Measurements from ENCODE around the gene SLC25A26. TPM values are rescaled to one million over a fixed set of nuclear protein-coding genes. Genes with fewer than 3 reads are reported as not detected.
"Not testable (repeated sequence)": the region's sequence is repeated elsewhere in the genome, so short reads cannot be mapped to it uniquely, and the experiment has no call there.

The SLC25A26 gene
- total RNA-seq, 1 experiment from 2014 or later, result 13.2 TPM

DNA sequence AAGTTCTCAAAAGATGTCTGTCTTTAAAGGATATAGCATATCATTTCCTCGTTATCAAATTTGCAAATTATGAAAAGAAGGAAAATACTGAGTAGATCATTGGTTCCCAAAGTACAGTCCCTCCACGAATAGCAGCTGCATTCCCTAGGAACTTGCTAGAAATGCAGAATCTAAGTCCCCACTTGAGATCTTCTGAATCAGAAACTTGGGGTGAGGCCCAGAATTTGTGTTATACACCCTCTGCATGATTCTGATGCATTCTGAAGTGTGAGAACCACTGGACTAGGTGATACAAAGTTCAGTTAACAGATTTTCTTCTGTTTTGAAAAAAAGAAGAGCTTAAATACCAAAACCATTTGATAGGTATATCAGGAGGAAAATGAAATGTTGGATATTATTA lies 77.1 kb downstream of the SLC25A26 start:
- Histone ChIP-seq H3K4me1 (ENCODE audit: control insufficient read depth, insufficient read depth, low read length) (no peaks in the 10 kb centered on the region), H3K36me3 (ENCODE audit: control insufficient read depth, insufficient read depth, low read length) (no peaks in the 10 kb centered on the region), H3K9me3 (ENCODE audit: control insufficient read depth, insufficient read depth, low read depth, low read length) (no peaks in the 10 kb centered on the region), H3K4me3 (ENCODE audit: low read depth in 2 of 2, low read length in 2 of 2) (no peak overlapping the region), H3K27me3 (ENCODE audit: control insufficient read depth, insufficient read depth, low read length) (no peaks in the 10 kb centered on the region), H3K27ac (ENCODE audit: low read length) (no peak overlapping the region)
- in situ Hi-C loops (cut with HindIII; ENCODE audit: low pct_unique_long_range_greater_than_20kb, low sequenced_read_pairs), result no loop called here
- ChIA-PET POLR2A (no interaction called here), CTCF (no interaction called here)
- intact Hi-C loops (cut with micrococcal nuclease; ENCODE audit: unreplicated experiment), result no loop called here
- DNase-seq (ENCODE audit: low read depth, low spot score) (no peak), ATAC-seq (no peak)
- TF ChIP-seq, protein P1, sequence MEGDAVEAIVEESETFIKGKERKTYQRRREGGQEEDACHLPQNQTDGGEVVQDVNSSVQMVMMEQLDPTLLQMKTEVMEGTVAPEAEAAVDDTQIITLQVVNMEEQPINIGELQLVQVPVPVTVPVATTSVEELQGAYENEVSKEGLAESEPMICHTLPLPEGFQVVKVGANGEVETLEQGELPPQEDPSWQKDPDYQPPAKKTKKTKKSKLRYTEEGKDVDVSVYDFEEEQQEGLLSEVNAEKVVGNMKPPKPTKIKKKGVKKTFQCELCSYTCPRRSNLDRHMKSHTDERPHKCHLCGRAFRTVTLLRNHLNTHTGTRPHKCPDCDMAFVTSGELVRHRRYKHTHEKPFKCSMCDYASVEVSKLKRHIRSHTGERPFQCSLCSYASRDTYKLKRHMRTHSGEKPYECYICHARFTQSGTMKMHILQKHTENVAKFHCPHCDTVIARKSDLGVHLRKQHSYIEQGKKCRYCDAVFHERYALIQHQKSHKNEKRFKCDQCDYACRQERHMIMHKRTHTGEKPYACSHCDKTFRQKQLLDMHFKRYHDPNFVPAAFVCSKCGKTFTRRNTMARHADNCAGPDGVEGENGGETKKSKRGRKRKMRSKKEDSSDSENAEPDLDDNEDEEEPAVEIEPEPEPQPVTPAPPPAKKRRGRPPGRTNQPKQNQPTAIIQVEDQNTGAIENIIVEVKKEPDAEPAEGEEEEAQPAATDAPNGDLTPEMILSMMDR (IDR thresholded peaks at IDR 0.05), result no peak
- no peak for TF ChIP-seq TCF7L2 (IDR thresholded peaks at IDR 0.05; ENCODE audit: low read depth, low read length)
- no peak for TF ChIP-seq POLR2AphosphoS5 (IDR thresholded peaks at IDR 0.05; ENCODE audit: low read depth, low read length)
- TF ChIP-seq, protein P2, sequence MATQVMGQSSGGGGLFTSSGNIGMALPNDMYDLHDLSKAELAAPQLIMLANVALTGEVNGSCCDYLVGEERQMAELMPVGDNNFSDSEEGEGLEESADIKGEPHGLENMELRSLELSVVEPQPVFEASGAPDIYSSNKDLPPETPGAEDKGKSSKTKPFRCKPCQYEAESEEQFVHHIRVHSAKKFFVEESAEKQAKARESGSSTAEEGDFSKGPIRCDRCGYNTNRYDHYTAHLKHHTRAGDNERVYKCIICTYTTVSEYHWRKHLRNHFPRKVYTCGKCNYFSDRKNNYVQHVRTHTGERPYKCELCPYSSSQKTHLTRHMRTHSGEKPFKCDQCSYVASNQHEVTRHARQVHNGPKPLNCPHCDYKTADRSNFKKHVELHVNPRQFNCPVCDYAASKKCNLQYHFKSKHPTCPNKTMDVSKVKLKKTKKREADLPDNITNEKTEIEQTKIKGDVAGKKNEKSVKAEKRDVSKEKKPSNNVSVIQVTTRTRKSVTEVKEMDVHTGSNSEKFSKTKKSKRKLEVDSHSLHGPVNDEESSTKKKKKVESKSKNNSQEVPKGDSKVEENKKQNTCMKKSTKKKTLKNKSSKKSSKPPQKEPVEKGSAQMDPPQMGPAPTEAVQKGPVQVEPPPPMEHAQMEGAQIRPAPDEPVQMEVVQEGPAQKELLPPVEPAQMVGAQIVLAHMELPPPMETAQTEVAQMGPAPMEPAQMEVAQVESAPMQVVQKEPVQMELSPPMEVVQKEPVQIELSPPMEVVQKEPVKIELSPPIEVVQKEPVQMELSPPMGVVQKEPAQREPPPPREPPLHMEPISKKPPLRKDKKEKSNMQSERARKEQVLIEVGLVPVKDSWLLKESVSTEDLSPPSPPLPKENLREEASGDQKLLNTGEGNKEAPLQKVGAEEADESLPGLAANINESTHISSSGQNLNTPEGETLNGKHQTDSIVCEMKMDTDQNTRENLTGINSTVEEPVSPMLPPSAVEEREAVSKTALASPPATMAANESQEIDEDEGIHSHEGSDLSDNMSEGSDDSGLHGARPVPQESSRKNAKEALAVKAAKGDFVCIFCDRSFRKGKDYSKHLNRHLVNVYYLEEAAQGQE (IDR thresholded peaks at IDR 0.05; ENCODE audit: insufficient read depth in 1 of 2, low read depth in 2 of 2, low read length in 1 of 2), result no peak
- TF ChIP-seq SIN3A (IDR thresholded peaks at IDR 0.05; ENCODE audit: borderline replicate concordance, insufficient read depth, low read depth, low read length), result no peak
- BruUV-seq (replicated peaks), result no TSS peak

DNA sequence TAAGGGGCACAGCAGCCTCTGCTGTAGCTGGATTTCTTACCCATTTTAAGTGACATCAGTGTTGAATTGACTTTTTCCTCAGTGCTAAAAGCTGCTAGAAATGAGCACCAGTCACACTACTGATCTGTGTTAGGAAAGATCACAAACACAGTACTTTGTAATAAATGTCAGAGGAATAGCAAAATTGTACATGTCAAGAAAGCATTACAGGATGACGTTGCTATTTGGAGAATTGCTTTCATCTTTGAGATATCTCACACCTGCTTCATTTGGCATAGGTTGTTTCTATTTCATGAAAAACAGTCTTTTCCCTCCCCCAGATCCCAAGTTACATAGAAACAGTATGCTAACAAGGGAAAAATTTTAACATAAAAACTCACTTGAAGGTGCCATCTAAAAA lies 77.8 kb downstream of the SLC25A26 start:
- ChIA-PET CTCF (no interaction called here), POLR2A (no interaction called here)
- no peak overlapping the region for H3K4me3 ChIP-seq (ENCODE audit: low read depth in 2 of 2, low read length in 2 of 2)
- intact Hi-C loops (cut with micrococcal nuclease; ENCODE audit: unreplicated experiment), result no loop called here
- BruUV-seq (replicated peaks), result no TSS peak
- no peak overlapping the region for H3K27ac ChIP-seq (ENCODE audit: low read length)
- DNase-seq (ENCODE audit: low read depth, low spot score) (no peak), ATAC-seq (no peak)
- H3K4me1 ChIP-seq (ENCODE audit: control insufficient read depth, insufficient read depth, low read length), result no peaks in the 10 kb centered on the region
- TF ChIP-seq TCF7L2 (IDR thresholded peaks at IDR 0.05; ENCODE audit: low read depth, low read length), result no peak
- TF ChIP-seq, protein P1 (IDR thresholded peaks at IDR 0.05), result no peak
- H3K9me3 ChIP-seq (ENCODE audit: control insufficient read depth, insufficient read depth, low read depth, low read length), result no peaks in the 10 kb centered on the region
- in situ Hi-C loops (cut with HindIII; ENCODE audit: low pct_unique_long_range_greater_than_20kb, low sequenced_read_pairs), result no loop called here
- no peaks in the 10 kb centered on the region for H3K27me3 ChIP-seq (ENCODE audit: control insufficient read depth, insufficient read depth, low read length)
- H3K36me3 ChIP-seq (ENCODE audit: control insufficient read depth, insufficient read depth, low read length), result no peaks in the 10 kb centered on the region

DNA sequence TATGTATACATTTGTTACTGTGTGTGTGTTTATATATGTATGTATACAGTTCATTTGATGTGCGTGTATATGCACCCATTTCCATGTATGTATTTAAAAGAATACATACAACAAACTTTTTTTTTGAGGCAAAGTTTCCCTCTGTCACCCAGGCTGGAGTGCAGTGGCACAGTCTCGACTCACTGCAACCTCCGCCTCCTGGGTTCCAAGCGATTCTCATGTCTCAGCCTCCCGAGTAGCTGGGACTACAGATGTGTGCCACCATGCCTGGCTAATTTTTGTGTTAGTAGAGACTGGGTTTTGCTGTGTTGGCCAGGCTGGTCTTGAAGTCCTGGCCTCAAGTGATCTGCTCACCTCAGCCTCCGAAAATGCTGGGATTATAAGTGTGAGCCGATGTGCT lies 78.3 kb downstream of the SLC25A26 start:
- BruUV-seq (replicated peaks); POLR2A ChIA-PET; intact Hi-C loops (cut with micrococcal nuclease; ENCODE audit: unreplicated experiment); H3K27me3 ChIP-seq (ENCODE audit: control insufficient read depth, insufficient read depth, low read length); in situ Hi-C loops (cut with HindIII; ENCODE audit: low pct_unique_long_range_greater_than_20kb, low sequenced_read_pairs); CTCF ChIA-PET; ATAC-seq; H3K36me3 ChIP-seq (ENCODE audit: control insufficient read depth, insufficient read depth, low read length); H3K4me3 ChIP-seq (ENCODE audit: low read depth in 2 of 2, low read length in 2 of 2); DNase-seq (ENCODE audit: low read depth, low spot score); H3K9me3 ChIP-seq (ENCODE audit: control insufficient read depth, insufficient read depth, low read depth, low read length); H3K4me1 ChIP-seq (ENCODE audit: control insufficient read depth, insufficient read depth, low read length); H3K27ac ChIP-seq (ENCODE audit: low read length): not testable (repeated sequence)
